Upper lobe of left lung (tissue), 6 donors: Measurements from ENCODE around the gene OGFOD2. TPM values are rescaled to one million over a fixed set of nuclear protein-coding genes. Genes with fewer than 3 reads are reported as not detected.
"Not testable (repeated sequence)": the region's sequence is repeated elsewhere in the genome, so short reads cannot be mapped to it uniquely, and the experiment has no call there.

Source experiments
- ATAC-seq, 2 donors: fragments of 200-7000 bp; cut with Tn5 transposase; one replicate each; pipeline ENCODE4 v1.9.1; 2022; ENCODE audit warnings: mild to moderate bottlenecking in 2 of 2, moderate library complexity in 2 of 2; ENCODE audit not compliant: low FRiP score in 2 of 2
- DNase-seq, 2 donors: peaks; one replicate each; pipeline ENCODE4 v3.0.0-alpha.2; 2019 to 2020
- H3K27ac ChIP-seq, 4 donors: fragments of 200-600 bp; sonication (generic); one replicate each; pipeline ENCODE4 v1.5.1; 2016 to 2019
- H3K27me3 ChIP-seq, 4 donors: fragments of 200-600 bp; sonication (generic); one replicate each; pipeline ENCODE4 v1.5.1; 2017 to 2019
- H3K36me3 ChIP-seq, 4 donors: fragments of 200-600 bp; sonication (generic); one replicate each; pipeline ENCODE4 v1.5.1; 2016 to 2019
- H3K4me1 ChIP-seq, 4 donors: fragments of 200-600 bp; sonication (generic); one replicate each; pipeline ENCODE4 v1.5.1; 2018 to 2019
- H3K4me3 ChIP-seq, 4 donors: fragments of 200-600 bp; sonication (generic); one replicate each; pipeline ENCODE4 v1.5.1; 2017 to 2019; ENCODE audit warnings: mild to moderate bottlenecking in 2 of 4, moderate library complexity in 1 of 4
- H3K9me3 ChIP-seq, 4 donors: fragments of 200-600 bp; sonication (generic); one replicate each; pipeline ENCODE4 v1.5.1; 2018 to 2019
- EP300 ChIP-seq, 4 donors: sonication (generic); formaldehyde crosslinking; IDR thresholded peaks; one replicate each; pipeline ENCODE4 v1.5.1; 2017; ENCODE audit warnings: antibody characterized with exemption in 4 of 4, control low read depth in 2 of 4
- POLR2A ChIP-seq, 4 donors: fragments of 450-650 bp; IDR thresholded peaks; one replicate each; pipeline ENCODE4 v1.5.1; 2016 to 2017; ENCODE audit warnings: antibody characterized with exemption in 4 of 4, mild to moderate bottlenecking in 2 of 4
- POLR2AphosphoS5 ChIP-seq, 2 donors: sonication (generic); formaldehyde crosslinking; IDR thresholded peaks; one replicate each; pipeline ENCODE4 v1.5.1; 2017; ENCODE audit warnings: antibody characterized with exemption in 2 of 2
- WGBS, 2 donors: methylation state at CpG; one replicate each; pipeline ENCODE4 v1.1.5; 2017 to 2018; 5-methylcytosine and 5-hydroxymethylcytosine counted together
- total RNA-seq, 6 donors: library from RNA; depleted of rRNA in 4 of 6; stranded (reverse); fragments of >200 nt in 4 of 6; gene quantifications; one replicate each; pipeline versions ENCODE4 v1.1.0 to v1.2.1, GENCODE V29; 2016 to 2021
- TF ChIP-seq, protein P1 (sequence below), 6 experiments: fragments of 450-650 bp in 4 of 6; fragments of 200-600 bp in 2 of 6; sonication (generic) in 2 of 6; IDR thresholded peaks; one replicate each; pipeline ENCODE4 v1.5.1; 2016 to 2019; ENCODE audit warnings: antibody characterized with exemption in 6 of 6
- donor health status: DM: no; HTN: no; CAD: no; lungs with moderate emphysema.
- donor health status: DM: no; HTN: yes; CAD: no; lungs with severe emphysema.

The OGFOD2 gene
- total RNA-seq, 6 donors from 2014 or later, result 8.1 to 44.0 (median 17.6) TPM

GRCh38 chr12:123013185-123014095 lies 38.4 kb downstream of the OGFOD2 start:
- H3K27ac ChIP-seq, result no peak overlapping the region
- H3K36me3 ChIP-seq, result peaks cover 0 to 50% (median 27%) of the 10 kb centered on the region in 4 donors
- ATAC-seq (peak in 1 of 2 donors; percentile 28), DNase-seq (no peak)
- TF ChIP-seq POLR2AphosphoS5 (IDR thresholded peaks at IDR 0.05) (no peak), EP300 (IDR thresholded peaks at IDR 0.05) (no peak), POLR2A (IDR thresholded peaks at IDR 0.05) (no peak)
- TF ChIP-seq, protein P1, sequence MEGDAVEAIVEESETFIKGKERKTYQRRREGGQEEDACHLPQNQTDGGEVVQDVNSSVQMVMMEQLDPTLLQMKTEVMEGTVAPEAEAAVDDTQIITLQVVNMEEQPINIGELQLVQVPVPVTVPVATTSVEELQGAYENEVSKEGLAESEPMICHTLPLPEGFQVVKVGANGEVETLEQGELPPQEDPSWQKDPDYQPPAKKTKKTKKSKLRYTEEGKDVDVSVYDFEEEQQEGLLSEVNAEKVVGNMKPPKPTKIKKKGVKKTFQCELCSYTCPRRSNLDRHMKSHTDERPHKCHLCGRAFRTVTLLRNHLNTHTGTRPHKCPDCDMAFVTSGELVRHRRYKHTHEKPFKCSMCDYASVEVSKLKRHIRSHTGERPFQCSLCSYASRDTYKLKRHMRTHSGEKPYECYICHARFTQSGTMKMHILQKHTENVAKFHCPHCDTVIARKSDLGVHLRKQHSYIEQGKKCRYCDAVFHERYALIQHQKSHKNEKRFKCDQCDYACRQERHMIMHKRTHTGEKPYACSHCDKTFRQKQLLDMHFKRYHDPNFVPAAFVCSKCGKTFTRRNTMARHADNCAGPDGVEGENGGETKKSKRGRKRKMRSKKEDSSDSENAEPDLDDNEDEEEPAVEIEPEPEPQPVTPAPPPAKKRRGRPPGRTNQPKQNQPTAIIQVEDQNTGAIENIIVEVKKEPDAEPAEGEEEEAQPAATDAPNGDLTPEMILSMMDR (IDR thresholded peaks at IDR 0.05), result no peak
- no peaks in the 10 kb centered on the region for H3K27me3 ChIP-seq
- H3K9me3 ChIP-seq, result no peaks in the 10 kb centered on the region
- H3K4me3 ChIP-seq, result no peak overlapping the region
- WGBS, 2 donors, result 88 to 94% methylated on average over 6 to 19 of the region's 19 CpGs
- H3K4me1 ChIP-seq, result peaks cover 0 to 2% (median 0%) of the 10 kb centered on the region in 4 donors

DNA sequence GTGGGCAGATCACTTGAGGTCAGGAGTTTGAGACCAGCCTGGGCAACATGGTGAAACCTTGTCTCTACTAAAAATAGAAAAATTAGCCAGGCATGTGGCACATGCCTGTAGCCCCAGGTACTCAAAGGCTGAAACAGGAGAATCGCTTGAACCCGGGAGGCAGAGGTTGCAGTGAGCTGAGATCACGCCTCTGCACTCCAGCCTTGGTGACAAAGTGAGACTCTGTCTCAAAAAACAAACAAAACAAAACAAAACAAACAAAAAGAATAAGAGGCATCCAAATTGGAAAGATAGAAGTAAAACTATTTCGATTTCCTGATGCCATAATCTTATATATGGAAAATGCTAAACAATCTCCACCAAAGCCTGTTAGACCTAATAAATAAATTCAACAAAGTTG lies 39.4 kb downstream of the OGFOD2 start:
- not testable (repeated sequence) for H3K27me3 ChIP-seq, ATAC-seq, DNase-seq, H3K4me3 ChIP-seq, H3K27ac ChIP-seq, H3K9me3 ChIP-seq
- Histone ChIP-seq H3K4me1 (peaks cover 0 to 11% (median 2%) of the 10 kb centered on the region in 4 donors), H3K36me3 (peaks cover 0 to 40% (median 22%) of the 10 kb centered on the region in 4 donors)
- 89 to 94% methylated on average over 4 of the region's 4 CpGs for WGBS, 2 donors

- H3K36me3 ChIP-seq, result peaks cover 0 to 19% (median 6%) of the 10 kb centered on the region in 4 donors
- no peak overlapping the region for H3K27ac ChIP-seq
- H3K4me3 ChIP-seq, result no peak overlapping the region
- no peak for ATAC-seq
- H3K27me3 ChIP-seq, result no peaks in the 10 kb centered on the region
- no peaks in the 10 kb centered on the region for H3K9me3 ChIP-seq
- TF ChIP-seq, protein P1 (IDR thresholded peaks at IDR 0.05), result no peak
- TF ChIP-seq POLR2AphosphoS5 (IDR thresholded peaks at IDR 0.05) (no peak), EP300 (IDR thresholded peaks at IDR 0.05) (no peak), POLR2A (IDR thresholded peaks at IDR 0.05) (no peak)
- DNase-seq, result no peak
- WGBS, 2 donors, result 94% methylated on average over 1 of the region's 1 CpG
- peaks cover 0 to 18% (median 12%) of the 10 kb centered on the region in 4 donors for H3K4me1 ChIP-seq
Measured at GRCh38 chr12:123017753-123018152, 42.7 kb downstream of the OGFOD2 start.

DNA sequence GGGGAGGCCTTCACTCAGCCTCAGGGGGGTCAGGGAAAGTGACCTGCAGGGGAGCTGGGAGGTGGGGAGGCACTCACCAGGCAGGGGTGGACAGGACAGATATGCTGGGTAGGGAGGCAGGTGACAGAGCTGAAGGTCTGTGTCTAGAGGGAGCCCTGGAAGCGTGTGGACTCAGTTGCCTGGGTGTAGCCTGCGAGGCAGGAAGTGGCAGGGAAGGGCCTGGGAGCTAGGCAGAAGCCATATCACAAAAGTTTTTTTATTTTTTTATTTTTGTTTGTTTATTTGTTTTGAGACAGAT lies 44.7 kb downstream of the OGFOD2 start:
- H3K27me3 ChIP-seq, result no peaks in the 10 kb centered on the region
- H3K36me3 ChIP-seq, result peaks cover 0 to 11% (median 0%) of the 10 kb centered on the region in 4 donors
- no peak overlapping the region for H3K4me3 ChIP-seq
- ATAC-seq, result peak in 1 of 2 donors; percentile 6
- H3K27ac ChIP-seq, result peak overlapping the region; percentile 13 to 67 (median 58)
- no peak for DNase-seq
- no peaks in the 10 kb centered on the region for H3K9me3 ChIP-seq
- WGBS, 2 donors, result 63 to 85% methylated on average over 2 of the region's 2 CpGs
- TF ChIP-seq EP300 (IDR thresholded peaks at IDR 0.05) (no peak), POLR2AphosphoS5 (IDR thresholded peaks at IDR 0.05) (no peak), POLR2A (IDR thresholded peaks at IDR 0.05) (no peak)
- TF ChIP-seq, protein P1 (IDR thresholded peaks at IDR 0.05), result no peak
- peaks cover 0 to 18% (median 12%) of the 10 kb centered on the region in 4 donors for H3K4me1 ChIP-seq

GRCh38 chr12:123021688-123022604 lies 46.9 kb downstream of the OGFOD2 start:
- Histone ChIP-seq H3K4me3 (no peak overlapping the region), H3K4me1 (peaks cover 0 to 18% (median 12%) of the 10 kb centered on the region in 4 donors), H3K27ac (no peak overlapping the region), H3K9me3 (no peaks in the 10 kb centered on the region), H3K36me3 (peaks cover 0 to 17% (median 4%) of the 10 kb centered on the region in 4 donors), H3K27me3 (no peaks in the 10 kb centered on the region)
- WGBS, 2 donors, result 84 to 88% methylated on average over 12 to 14 of the region's 18 CpGs
- DNase-seq (no peak), ATAC-seq (no peak)
- TF ChIP-seq POLR2A (IDR thresholded peaks at IDR 0.05) (no peak), EP300 (IDR thresholded peaks at IDR 0.05) (no peak), POLR2AphosphoS5 (IDR thresholded peaks at IDR 0.05) (no peak)
- TF ChIP-seq, protein P1 (IDR thresholded peaks at IDR 0.05), result no peak
